Activated B cell treated with CpG ODN at 0.5 μM for 24 hours (primary cell): Measurements from ENCODE around the gene APCDD1L. TPM values are rescaled to one million over a fixed set of nuclear protein-coding genes. Genes with fewer than 3 reads are reported as not detected.

ENCODE experiments used
- ATAC-seq: fragments of 200-7000 bp; cut with Tn5 transposase; one replicate; pipeline ENCODE4 v1.10.0; 2021; ENCODE audit warnings: low read depth, mild to moderate bottlenecking, moderate library complexity
- CTCF ChIA-PET: fragments of 350-600 bp; sonication (Branson Sonifier 250); formaldehyde crosslinking; loops from one replicate; lab custom pipeline; 2021; ENCODE audit warnings: antibody characterized with exemption; lab: Charles Lee
- POLR2A ChIA-PET: fragments of 350-600 bp; sonication (Branson Sonifier 250); formaldehyde crosslinking; loops from one replicate; lab custom pipeline; 2021; ENCODE audit warnings: antibody characterized with exemption; lab: Charles Lee
- DNase-seq: peaks from one replicate; pipeline ENCODE4 v3.0.0; 2022
- H3K27ac Mint-ChIP-seq: one replicate; pipeline ENCODE4 v1.8.0; 2020; ENCODE audit warnings: mixed read lengths
- H3K27me3 Mint-ChIP-seq: one replicate; pipeline ENCODE4 v1.8.0; 2021; ENCODE audit warnings: mixed read lengths
- H3K36me3 Mint-ChIP-seq: one replicate; pipeline ENCODE4 v1.8.0; 2021; ENCODE audit warnings: low read depth, mixed read lengths
- H3K4me1 Mint-ChIP-seq: one replicate; pipeline ENCODE4 v1.8.0; 2021; ENCODE audit warnings: mixed read lengths
- H3K4me3 Mint-ChIP-seq: one replicate; pipeline ENCODE4 v1.8.0; 2020; ENCODE audit warnings: mild to moderate bottlenecking, mixed read lengths
- H3K9me3 Mint-ChIP-seq: one replicate; pipeline ENCODE4 v1.8.0; 2020; ENCODE audit warnings: mixed read lengths
- intact Hi-C: fragments of 100-400 bp; cut with micrococcal nuclease; formaldehyde crosslinking; loops from one replicate; pipeline ENCODE4 v1.15.1; 2024
- total RNA-seq: library from RNA; stranded (reverse); gene quantifications from 2 replicates; pipeline ENCODE4 v1.2.3, GENCODE V29; 2022
- TF ChIP-seq, protein P1 (sequence below): fragments of 200-600 bp; IDR thresholded peaks from one replicate; pipeline ENCODE4 v1.8.0; 2022; ENCODE audit warnings: antibody characterized with exemption, mild to moderate bottlenecking

APCDD1L gene
- total RNA-seq, 1 donor from 2014 or later = not detected

DNA sequence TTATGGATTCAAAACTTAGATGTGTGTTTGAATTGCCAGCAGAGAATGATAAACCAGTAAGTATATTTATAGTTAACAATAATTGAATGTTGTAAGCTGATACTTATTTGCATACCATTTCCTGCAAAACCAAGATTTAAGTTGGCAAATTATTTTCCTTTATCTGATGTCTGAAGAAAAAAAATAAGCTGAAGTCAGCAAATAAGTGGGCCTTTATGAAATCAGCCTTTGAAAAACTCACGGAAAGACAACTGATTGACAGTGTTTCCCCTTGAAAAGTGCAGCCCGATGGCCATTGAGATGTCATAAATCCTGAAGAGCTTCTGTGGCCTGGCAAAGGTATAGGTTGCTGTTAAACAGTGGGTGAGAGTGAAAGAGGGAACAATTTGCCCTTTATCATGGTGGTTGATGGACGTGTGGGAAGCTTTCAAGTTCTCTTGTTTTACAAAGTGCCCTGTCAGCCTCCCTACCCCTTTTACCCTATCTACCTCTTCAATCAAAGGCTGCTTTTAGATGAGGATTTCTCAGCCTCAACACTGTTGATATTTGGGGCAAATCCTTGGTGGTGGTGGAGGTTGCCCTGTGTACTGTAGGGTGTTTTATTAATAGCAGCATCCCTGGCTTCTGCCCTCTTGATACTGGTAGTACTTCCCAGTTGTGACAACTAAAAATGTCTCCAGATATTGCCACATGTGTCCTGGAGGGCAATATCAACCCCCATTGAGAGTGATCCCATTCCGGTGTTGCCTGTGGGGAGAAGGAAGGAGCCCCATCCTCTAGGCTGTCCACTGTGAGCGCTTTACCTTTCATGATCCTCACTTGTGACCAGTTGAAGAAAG, 76.0 kb downstream of the APCDD1L start:
- no peaks in the 10 kb centered on the region for H3K27me3 Mint-ChIP-seq
- TF ChIP-seq, protein P1, sequence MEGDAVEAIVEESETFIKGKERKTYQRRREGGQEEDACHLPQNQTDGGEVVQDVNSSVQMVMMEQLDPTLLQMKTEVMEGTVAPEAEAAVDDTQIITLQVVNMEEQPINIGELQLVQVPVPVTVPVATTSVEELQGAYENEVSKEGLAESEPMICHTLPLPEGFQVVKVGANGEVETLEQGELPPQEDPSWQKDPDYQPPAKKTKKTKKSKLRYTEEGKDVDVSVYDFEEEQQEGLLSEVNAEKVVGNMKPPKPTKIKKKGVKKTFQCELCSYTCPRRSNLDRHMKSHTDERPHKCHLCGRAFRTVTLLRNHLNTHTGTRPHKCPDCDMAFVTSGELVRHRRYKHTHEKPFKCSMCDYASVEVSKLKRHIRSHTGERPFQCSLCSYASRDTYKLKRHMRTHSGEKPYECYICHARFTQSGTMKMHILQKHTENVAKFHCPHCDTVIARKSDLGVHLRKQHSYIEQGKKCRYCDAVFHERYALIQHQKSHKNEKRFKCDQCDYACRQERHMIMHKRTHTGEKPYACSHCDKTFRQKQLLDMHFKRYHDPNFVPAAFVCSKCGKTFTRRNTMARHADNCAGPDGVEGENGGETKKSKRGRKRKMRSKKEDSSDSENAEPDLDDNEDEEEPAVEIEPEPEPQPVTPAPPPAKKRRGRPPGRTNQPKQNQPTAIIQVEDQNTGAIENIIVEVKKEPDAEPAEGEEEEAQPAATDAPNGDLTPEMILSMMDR = no peak
- H3K9me3 Mint-ChIP-seq = no peaks in the 10 kb centered on the region
- H3K4me3 Mint-ChIP-seq = no peak overlapping the region
- ChIA-PET POLR2A (no interaction called here), CTCF (no interaction called here)
- peaks cover 27% of the 10 kb centered on the region for H3K4me1 Mint-ChIP-seq
- no peak for DNase-seq
- intact Hi-C loops = no loop called here
- H3K27ac Mint-ChIP-seq = no peak overlapping the region
- no peak for ATAC-seq
- H3K36me3 Mint-ChIP-seq = peaks cover 71% of the 10 kb centered on the region

DNA sequence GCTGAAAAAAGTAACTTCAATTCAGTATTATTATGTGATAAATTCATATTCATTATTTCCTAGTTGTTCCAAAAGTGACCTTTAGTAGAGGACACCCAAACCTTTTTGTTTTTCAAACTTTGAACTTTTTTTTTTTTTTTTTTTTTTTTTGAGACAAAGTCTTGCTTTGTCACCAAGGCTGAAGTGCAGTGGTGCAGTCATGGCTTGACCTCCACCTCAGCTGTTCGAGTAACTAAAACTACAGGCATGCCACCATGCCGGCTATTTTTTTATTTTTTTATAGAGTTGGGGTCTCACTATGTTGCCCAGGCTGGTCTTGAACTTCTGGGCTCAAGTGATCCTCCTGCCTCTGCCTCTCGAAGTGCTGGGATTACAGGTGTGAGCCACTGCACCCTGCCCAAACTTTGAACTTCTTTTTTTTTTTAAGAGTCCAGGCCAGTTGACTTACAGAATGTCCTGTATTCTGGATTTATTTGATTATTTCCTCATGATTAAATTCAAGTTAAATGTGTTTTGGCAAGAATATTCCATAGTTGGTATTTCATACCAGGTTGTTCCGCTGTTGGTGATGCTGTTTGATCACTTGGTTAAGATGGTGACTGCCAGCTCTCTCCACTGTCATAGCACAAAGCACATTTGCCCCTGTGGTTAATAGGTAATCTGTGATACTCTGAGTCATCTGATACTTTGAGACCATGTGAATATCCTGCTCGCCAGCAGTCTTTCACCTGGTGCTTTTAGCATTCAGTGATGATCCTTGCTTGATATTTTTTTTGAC, 78.1 kb downstream of the APCDD1L start:
- Mint-ChIP-seq H3K4me3 (no peak overlapping the region), H3K27me3 (no peaks in the 10 kb centered on the region), H3K9me3 (no peaks in the 10 kb centered on the region), H3K36me3 (peaks cover 67% of the 10 kb centered on the region), H3K27ac (no peak overlapping the region), H3K4me1 (peaks cover 34% of the 10 kb centered on the region)
- ATAC-seq = no peak
- CTCF ChIA-PET = interaction anchor here (1.1 kb wide), 1 partner anchor 11 kb away, joined by 3 read pairs; no protein-coding TSS in a partner anchor
- intact Hi-C loops = no loop called here
- POLR2A ChIA-PET = no interaction called here
- no peak for DNase-seq
- TF ChIP-seq, protein P1 = no peak

DNA sequence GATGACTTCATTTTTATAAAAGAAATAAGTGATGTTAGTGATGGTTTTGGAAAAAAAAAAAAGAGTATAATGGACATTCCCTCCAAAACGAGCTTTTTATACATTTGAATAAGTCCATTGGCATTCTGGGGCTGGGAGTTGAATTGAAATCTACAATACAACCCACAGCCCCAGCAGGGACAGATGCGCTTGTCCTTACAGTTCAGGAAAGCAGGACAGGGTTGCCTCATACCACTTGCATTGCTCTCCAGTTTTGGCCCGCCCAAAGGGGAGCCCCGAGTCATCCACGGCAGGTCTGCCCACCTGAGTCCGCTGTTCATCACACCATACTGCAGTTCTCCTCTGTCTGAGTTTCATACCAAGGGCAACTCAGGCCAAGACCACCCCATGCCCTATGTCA, 80.0 kb downstream of the APCDD1L start:
- DNase-seq (no peak), ATAC-seq (no peak)
- no peak overlapping the region for H3K4me3 Mint-ChIP-seq
- ChIA-PET POLR2A (no interaction called here), CTCF (no interaction called here)
- TF ChIP-seq, protein P1 = no peak
- H3K9me3 Mint-ChIP-seq = no peaks in the 10 kb centered on the region
- no peaks in the 10 kb centered on the region for H3K27me3 Mint-ChIP-seq
- intact Hi-C loops = no loop called here
- H3K27ac Mint-ChIP-seq = no peak overlapping the region
- peaks cover 38% of the 10 kb centered on the region for H3K4me1 Mint-ChIP-seq
- H3K36me3 Mint-ChIP-seq = peaks cover 62% of the 10 kb centered on the region

DNA sequence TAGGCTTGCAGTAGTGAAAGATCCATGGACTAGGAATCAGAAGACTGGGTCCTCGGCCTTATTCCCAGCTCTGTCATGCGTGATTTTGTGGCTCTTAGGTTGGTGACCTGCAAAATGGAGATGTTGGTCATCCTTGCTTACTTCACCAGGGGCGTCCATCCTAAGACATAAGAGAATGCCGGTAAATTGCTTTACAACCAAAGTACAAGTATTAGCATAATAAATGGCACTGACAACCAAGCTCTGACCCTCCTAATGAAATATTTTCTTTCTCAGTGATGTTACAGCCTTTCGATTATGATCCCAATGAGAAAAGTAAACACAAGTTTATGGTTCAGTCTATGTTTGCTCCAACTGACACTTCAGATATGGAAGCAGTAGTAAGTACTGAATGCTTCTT, 80.9 kb downstream of the APCDD1L start:
- ChIA-PET CTCF (no interaction called here), POLR2A (no interaction called here)
- intact Hi-C loops = no loop called here
- Mint-ChIP-seq H3K4me3 (no peak overlapping the region), H3K4me1 (peaks cover 37% of the 10 kb centered on the region), H3K27ac (no peak overlapping the region), H3K9me3 (no peaks in the 10 kb centered on the region), H3K27me3 (no peaks in the 10 kb centered on the region), H3K36me3 (peaks cover 58% of the 10 kb centered on the region)
- TF ChIP-seq, protein P1 = no peak
- ATAC-seq (no peak), DNase-seq (no peak)

DNA sequence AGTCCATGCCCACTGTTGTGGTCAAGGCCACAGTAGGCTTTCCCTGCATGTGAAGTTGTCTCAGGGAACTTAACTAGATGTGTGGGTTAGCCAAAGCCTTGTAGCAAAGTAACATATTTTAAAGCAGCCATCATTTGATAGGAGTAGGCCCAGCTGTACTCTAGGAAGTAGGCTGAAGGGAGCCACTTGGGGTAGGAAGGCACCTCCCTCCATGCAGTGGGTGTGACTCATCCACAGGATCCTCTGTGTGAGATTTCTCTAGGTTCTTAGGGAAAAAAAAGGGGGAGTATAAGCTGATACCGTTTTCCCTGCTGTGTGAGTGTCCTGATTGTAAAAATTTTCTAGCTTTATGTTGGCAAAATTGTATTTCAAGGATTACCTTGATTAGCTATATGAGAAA, 81.4 kb downstream of the APCDD1L start:
- Mint-ChIP-seq H3K4me3 (no peak overlapping the region), H3K9me3 (no peaks in the 10 kb centered on the region), H3K36me3 (peaks cover 60% of the 10 kb centered on the region), H3K27ac (no peak overlapping the region), H3K4me1 (peaks cover 33% of the 10 kb centered on the region), H3K27me3 (no peaks in the 10 kb centered on the region)
- ATAC-seq = no peak
- ChIA-PET CTCF (no interaction called here), POLR2A (no interaction called here)
- DNase-seq = no peak
- intact Hi-C loops = no loop called here
- TF ChIP-seq, protein P1 = no peak
